Calu3 (cell line): Measurements from ENCODE around the gene SKIL. TPM values are rescaled to one million over a fixed set of nuclear protein-coding genes. Genes with fewer than 3 reads are reported as not detected.

ENCODE experiments used
- BruUV-seq: library from RNA; stranded (reverse); fragments of 400-500 nt; replicated peaks from 2 replicates; lab custom pipeline; 2021; lab: Mats Ljungman, UMichigan
- CTCF ChIA-PET: fragments of 300-600 bp; sonication (Branson Sonifier 250); formaldehyde crosslinking; loops from one replicate; lab custom pipeline; 2022; ENCODE audit warnings: antibody characterized with exemption; lab: Charles Lee
- DNase-seq: peaks from one replicate; pipeline ENCODE4 v3.0.0; 2022
- H3K27ac Mint-ChIP-seq: one replicate; pipeline ENCODE4 v1.8.0; 2022; ENCODE audit warnings: mixed read lengths; ENCODE audit not compliant: unreplicated experiment
- H3K27me3 Mint-ChIP-seq: one replicate; pipeline ENCODE4 v1.8.0; 2022; ENCODE audit warnings: mixed read lengths; ENCODE audit not compliant: unreplicated experiment
- H3K36me3 Mint-ChIP-seq: one replicate; pipeline ENCODE4 v1.8.0; 2022; ENCODE audit warnings: mild to moderate bottlenecking, moderate library complexity, mixed read lengths; ENCODE audit not compliant: insufficient read depth, unreplicated experiment
- H3K4me1 Mint-ChIP-seq: one replicate; pipeline ENCODE4 v1.8.0; 2022; ENCODE audit warnings: mild to moderate bottlenecking, low read depth, mixed read lengths; ENCODE audit not compliant: unreplicated experiment
- H3K4me3 Mint-ChIP-seq: one replicate; pipeline ENCODE4 v1.8.0; 2022; ENCODE audit warnings: mild to moderate bottlenecking, low read depth, moderate library complexity, mixed read lengths; ENCODE audit not compliant: unreplicated experiment
- H3K9me3 Mint-ChIP-seq: one replicate; pipeline ENCODE4 v1.8.0; 2022; ENCODE audit warnings: low read depth, mixed read lengths; ENCODE audit not compliant: unreplicated experiment
- intact Hi-C: fragments of 100-400 bp; cut with micrococcal nuclease; formaldehyde crosslinking; loops from one replicate; pipeline ENCODE4 v1.10.0; 2022; ENCODE audit not compliant: unreplicated experiment
- total RNA-seq: library from RNA; stranded (reverse); gene quantifications from 2 replicates; pipeline ENCODE4 v1.2.3, GENCODE V29; 2022
- TF ChIP-seq, protein P1 (sequence below): fragments of 200-600 bp; IDR thresholded peaks from one replicate; pipeline ENCODE4 v1.8.0; 2022; ENCODE audit warnings: antibody characterized with exemption; ENCODE audit not compliant: unreplicated experiment

The SKIL gene
- total RNA-seq, 1 experiment from 2014 or later: 265 TPM

DNA sequence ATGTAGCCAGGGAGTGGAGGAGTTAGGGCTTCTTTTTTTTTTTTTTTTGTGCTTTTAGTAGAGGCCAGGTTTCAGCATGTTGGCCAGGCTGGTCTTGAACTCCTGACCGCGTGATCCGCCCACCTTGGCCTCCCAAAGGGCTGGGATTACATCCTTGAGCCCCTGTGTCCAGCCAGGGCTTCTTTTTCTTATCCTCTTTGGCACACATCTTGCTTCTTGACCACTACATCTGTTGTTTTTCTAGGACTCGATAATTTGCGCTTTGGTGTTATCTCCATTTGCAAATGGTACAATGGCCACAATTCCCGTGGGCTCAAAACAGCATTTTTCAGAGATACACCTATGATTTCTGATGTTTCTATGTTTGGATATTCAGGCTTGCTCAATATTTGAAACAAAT lies 4.2 kb downstream of the SKIL start:
- Mint-ChIP-seq H3K9me3 (peaks cover 2% of the 10 kb centered on the region), H3K27ac (peak overlapping the region; percentile 99), H3K4me3 (peak overlapping the region; percentile 98), H3K27me3 (no peaks in the 10 kb centered on the region), H3K36me3 (peaks cover 98% of the 10 kb centered on the region), H3K4me1 (peaks cover 46% of the 10 kb centered on the region)
- no TSS peak for BruUV-seq
- intact Hi-C loops: no loop called here
- TF ChIP-seq, protein P1, sequence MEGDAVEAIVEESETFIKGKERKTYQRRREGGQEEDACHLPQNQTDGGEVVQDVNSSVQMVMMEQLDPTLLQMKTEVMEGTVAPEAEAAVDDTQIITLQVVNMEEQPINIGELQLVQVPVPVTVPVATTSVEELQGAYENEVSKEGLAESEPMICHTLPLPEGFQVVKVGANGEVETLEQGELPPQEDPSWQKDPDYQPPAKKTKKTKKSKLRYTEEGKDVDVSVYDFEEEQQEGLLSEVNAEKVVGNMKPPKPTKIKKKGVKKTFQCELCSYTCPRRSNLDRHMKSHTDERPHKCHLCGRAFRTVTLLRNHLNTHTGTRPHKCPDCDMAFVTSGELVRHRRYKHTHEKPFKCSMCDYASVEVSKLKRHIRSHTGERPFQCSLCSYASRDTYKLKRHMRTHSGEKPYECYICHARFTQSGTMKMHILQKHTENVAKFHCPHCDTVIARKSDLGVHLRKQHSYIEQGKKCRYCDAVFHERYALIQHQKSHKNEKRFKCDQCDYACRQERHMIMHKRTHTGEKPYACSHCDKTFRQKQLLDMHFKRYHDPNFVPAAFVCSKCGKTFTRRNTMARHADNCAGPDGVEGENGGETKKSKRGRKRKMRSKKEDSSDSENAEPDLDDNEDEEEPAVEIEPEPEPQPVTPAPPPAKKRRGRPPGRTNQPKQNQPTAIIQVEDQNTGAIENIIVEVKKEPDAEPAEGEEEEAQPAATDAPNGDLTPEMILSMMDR: no peak
- CTCF ChIA-PET: no interaction called here
- DNase-seq: no peak

DNA sequence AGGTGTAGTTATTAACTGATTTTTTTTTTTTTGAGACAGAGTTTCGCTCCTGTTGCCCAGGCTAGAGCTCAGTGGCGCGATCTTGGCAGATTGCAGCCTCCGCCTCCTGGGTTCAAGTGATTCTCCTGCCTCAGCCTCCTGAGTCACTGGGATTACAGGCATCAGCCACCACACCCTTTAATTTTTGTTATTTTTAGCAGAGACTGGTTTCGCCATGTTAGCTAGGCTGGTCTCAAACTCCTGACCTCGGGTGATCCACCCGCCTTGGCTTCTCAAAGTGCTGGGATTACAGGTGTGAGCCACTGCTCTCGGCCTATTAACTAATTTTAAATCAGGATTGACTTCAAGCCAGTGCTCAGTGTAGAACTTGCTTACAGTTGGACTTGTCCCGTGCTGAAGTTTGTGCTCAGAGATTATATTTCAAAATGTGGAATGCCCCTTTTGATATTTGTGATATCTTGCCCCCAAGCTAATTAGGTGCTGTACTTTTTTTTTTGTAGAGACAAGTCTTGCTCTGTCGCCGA lies 6.0 kb downstream of the SKIL start:
- Mint-ChIP-seq H3K4me1 (peaks cover 53% of the 10 kb centered on the region), H3K9me3 (peaks cover 2% of the 10 kb centered on the region), H3K4me3 (peak overlapping the region; percentile 98), H3K36me3 (peaks cover 98% of the 10 kb centered on the region), H3K27me3 (no peaks in the 10 kb centered on the region), H3K27ac (peak overlapping the region; percentile 99)
- intact Hi-C loops: no loop called here
- CTCF ChIA-PET: interaction anchor here (0.7 kb wide), 1 partner anchor 53 kb away, joined by 3 read pairs; no protein-coding TSS in a partner anchor
- BruUV-seq: no TSS peak
- TF ChIP-seq, protein P1: no peak
- no peak for DNase-seq

DNA sequence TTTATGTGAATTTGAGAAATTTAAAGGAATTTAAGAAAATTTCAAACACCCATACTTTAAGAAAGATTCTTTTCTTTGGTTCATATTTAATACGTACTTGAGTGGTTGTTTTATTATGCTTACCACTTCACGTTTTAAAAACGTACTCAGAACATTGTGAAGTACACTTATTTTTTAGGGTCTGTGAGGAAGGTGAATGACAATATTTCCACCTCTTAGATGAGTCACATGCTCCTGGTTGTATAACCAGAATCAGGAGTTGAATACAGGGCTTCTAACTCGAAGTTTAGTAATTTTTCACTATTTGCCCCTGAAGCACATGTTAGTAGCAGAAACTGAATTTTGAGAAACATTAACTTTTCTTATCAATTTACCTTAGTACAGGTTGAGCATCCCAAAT lies 7.5 kb downstream of the SKIL start:
- no peak for DNase-seq
- Mint-ChIP-seq H3K36me3 (peaks cover 98% of the 10 kb centered on the region), H3K4me3 (peak overlapping the region; percentile 98), H3K9me3 (peaks cover 2% of the 10 kb centered on the region), H3K27me3 (no peaks in the 10 kb centered on the region), H3K27ac (peak overlapping the region; percentile 43), H3K4me1 (peaks cover 51% of the 10 kb centered on the region)
- intact Hi-C loops: no loop called here
- no TSS peak for BruUV-seq
- CTCF ChIA-PET: interaction anchor here (0.6 to 1.0 kb wide), 3 partner anchors 11 to 447 kb away, joined by 3 read pairs; no protein-coding TSS in a partner anchor
- TF ChIP-seq, protein P1: no peak

DNA sequence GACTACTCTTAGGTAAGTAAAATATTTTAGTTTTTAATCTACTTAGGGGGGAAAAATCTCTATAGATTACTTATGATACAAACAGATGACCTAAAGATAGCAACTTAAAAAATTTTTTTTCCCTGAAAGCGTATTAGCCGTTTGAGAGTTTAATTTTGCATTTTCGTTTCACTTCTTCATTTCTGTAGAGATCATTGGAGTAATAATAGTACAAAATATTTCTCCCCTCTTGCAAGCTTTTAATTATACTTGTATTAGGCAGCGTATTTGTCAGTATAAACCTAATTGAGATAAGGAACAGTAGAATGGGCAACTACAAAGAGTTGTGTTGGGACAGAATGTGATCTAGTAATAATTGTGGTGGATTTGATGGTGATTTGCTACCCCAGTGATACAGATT lies 10.3 kb downstream of the SKIL start:
- intact Hi-C loops: no loop called here
- BruUV-seq: no TSS peak
- no peak overlapping the region for H3K27ac Mint-ChIP-seq
- CTCF ChIA-PET: no interaction called here
- TF ChIP-seq, protein P1: no peak
- H3K4me3 Mint-ChIP-seq: peak overlapping the region; percentile 4
- H3K4me1 Mint-ChIP-seq: peaks cover 52% of the 10 kb centered on the region
- no peaks in the 10 kb centered on the region for H3K27me3 Mint-ChIP-seq
- no peaks in the 10 kb centered on the region for H3K9me3 Mint-ChIP-seq
- no peak for DNase-seq
- H3K36me3 Mint-ChIP-seq: peaks cover 98% of the 10 kb centered on the region
